HL-60 (cell line): ENCODE results near the gene GAS6.

Experiments
- DNase-seq, 2 experiments: peaks; one replicate each; pipeline ENCODE4 v3.0.0-alpha.2; 2010 to 2020; ENCODE audit warnings: low read depth in 1 of 2, low spot score in 1 of 2
- H3K27ac ChIP-seq: fragments of 250-450 bp; sonication (Bioruptor Pico); replicated peaks from 2 replicates; pipeline ENCODE4 v1.5.1; 2020; ENCODE audit warnings: mild to moderate bottlenecking, moderate library complexity
- H3K27me3 ChIP-seq: fragments of 250-450 bp; sonication (Bioruptor Pico); 2 replicates; pipeline ENCODE4 v1.5.1; 2021; ENCODE audit warnings: mild to moderate bottlenecking, moderate library complexity; ENCODE audit not compliant: insufficient read depth, poor library complexity, severe bottlenecking
- H3K4me3 ChIP-seq: replicated peaks from 2 replicates; pipeline ENCODE4 v1.5.1; 2011; ENCODE audit warnings: mild to moderate bottlenecking, control low read depth, low read length; ENCODE audit not compliant: insufficient read depth
- GABPA ChIP-seq: IDR thresholded peaks from 2 replicates; pipeline ENCODE4 v1.6.1; 2012; ENCODE audit warnings: low read depth
- POLR2AphosphoS5 ChIP-seq: IDR thresholded peaks from 2 replicates; pipeline ENCODE4 v1.6.1; 2012; ENCODE audit warnings: low read depth
- REST ChIP-seq: IDR thresholded peaks from 2 replicates; pipeline ENCODE4 v1.6.1; 2012; ENCODE audit warnings: low read depth; ENCODE audit not compliant: insufficient replicate concordance
- SPI1 ChIP-seq: IDR thresholded peaks from 2 replicates; pipeline ENCODE4 v1.6.1; 2012; ENCODE audit warnings: low read depth, mild to moderate bottlenecking, borderline replicate concordance
- TF ChIP-seq, protein P1 (sequence below): IDR thresholded peaks from one replicate; pipeline ENCODE4 v1.5.1; 2011; ENCODE audit warnings: low read length, control low read depth, inconsistent platforms; ENCODE audit not compliant: insufficient read depth

Gene GAS6

DNA sequence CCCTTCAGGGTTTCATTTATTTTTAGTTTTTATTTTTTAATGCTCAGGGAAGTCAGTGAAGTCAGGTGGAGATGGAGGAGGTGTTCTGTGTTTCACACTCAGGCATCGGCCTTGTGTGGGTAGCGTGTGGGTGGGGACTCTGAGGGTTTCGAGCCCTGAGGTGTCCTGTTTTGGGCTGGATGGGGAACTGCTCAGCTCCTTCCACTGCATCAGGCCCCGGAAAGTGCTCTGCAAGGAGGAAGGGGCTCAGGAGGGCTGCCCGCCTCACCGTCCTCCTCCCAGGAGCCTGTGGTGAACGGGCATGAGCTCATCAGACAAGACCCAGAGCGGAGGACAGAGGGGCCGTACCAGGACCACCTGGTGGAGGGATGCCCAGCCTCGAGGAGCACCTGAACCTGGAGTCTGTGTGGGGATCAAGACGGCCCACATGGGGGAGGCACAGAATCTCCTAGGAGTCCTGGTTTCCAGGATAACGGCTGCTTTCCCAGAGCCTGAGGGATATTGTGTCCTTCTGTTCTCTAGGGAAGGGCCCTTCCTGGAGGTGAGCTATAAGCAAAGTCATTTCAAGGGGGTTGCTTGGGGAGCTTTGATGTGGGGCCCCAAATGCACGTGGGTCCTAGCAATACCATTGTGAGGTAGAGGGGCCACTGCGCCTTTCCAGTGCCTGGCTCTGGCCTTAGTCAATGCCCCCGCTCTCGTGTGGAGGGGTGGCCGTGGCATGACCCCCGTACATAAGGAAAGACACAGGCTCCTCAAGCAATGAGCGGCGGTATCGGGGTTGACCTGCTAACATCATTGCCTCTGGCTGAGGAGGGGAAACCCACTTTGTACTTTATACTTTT lies 13.5 kb upstream of the GAS6 start:
- peaks cover 13% of the 10 kb centered on the region for H3K27me3 ChIP-seq
- H3K4me3 ChIP-seq: no peak overlapping the region
- TF ChIP-seq, protein P1, sequence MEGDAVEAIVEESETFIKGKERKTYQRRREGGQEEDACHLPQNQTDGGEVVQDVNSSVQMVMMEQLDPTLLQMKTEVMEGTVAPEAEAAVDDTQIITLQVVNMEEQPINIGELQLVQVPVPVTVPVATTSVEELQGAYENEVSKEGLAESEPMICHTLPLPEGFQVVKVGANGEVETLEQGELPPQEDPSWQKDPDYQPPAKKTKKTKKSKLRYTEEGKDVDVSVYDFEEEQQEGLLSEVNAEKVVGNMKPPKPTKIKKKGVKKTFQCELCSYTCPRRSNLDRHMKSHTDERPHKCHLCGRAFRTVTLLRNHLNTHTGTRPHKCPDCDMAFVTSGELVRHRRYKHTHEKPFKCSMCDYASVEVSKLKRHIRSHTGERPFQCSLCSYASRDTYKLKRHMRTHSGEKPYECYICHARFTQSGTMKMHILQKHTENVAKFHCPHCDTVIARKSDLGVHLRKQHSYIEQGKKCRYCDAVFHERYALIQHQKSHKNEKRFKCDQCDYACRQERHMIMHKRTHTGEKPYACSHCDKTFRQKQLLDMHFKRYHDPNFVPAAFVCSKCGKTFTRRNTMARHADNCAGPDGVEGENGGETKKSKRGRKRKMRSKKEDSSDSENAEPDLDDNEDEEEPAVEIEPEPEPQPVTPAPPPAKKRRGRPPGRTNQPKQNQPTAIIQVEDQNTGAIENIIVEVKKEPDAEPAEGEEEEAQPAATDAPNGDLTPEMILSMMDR: no peak
- no peak overlapping the region for H3K27ac ChIP-seq
- DNase-seq: no peak

DNA sequence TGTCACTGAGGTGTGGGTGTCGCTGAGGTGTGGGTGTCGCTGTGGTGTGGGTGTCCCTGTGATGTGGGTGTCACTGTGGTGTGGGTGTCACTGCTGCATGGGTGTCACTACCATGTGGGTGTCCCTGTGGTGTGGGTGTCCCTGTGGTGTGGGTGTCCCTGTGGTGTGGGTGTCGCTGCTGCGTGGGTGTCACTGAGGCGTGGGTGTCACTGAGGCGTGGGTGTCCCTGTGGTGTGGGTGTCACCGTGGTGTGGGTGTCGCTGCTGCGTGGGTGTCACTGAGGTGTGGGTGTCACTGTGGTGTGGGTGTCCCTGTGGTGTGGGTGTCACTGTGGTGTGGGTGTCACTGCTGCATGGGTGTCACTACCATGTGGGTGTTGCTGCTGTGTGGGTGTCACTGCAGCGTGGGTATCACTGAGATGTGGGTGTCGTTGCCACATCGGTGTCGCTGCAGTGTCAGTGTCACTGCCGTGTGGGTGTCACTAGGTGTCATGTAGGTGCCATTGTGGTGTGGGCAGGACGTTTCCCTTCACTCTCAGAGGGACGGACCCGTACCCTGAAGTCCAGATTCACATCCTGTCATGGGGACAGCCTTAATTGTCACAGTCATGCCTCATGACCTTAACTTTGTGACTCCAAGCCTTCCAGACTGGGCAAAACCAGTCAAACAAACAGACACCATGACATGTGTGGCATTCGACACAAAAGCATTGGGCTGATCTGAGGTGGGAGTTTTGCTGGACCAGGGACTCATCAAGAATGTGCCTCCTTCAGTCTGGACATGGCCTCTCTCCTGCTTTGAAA lies 12.7 kb upstream of the GAS6 start:
- Histone ChIP-seq H3K27me3 (peaks cover 18% of the 10 kb centered on the region), H3K4me3 (no peak overlapping the region), H3K27ac (no peak overlapping the region)
- DNase-seq: no peak
- TF ChIP-seq, protein P1: no peak
- no peak for TF ChIP-seq GABPA
- no peak for TF ChIP-seq SPI1
- TF ChIP-seq POLR2AphosphoS5: no peak
- no peak for TF ChIP-seq REST

GRCh38 chr13:113875837-113876281 lies 12.0 kb upstream of the GAS6 start:
- Histone ChIP-seq H3K27ac (no peak overlapping the region), H3K27me3 (peaks cover 23% of the 10 kb centered on the region), H3K4me3 (no peak overlapping the region)
- DNase-seq: no peak
- TF ChIP-seq POLR2AphosphoS5 (no peak), REST (no peak), GABPA (no peak), SPI1 (no peak)
- TF ChIP-seq, protein P1: no peak
